ENCODE measurements around the gene ERN1.

- TF ChIP-seq CTCF (conservative IDR thresholded peaks at IDR 0.05; ENCODE audit: low read length) (no peak), EZH2phosphoT487 (IDR thresholded peaks at IDR 0.05; ENCODE audit: borderline replicate concordance) (no peak)
These were observed 65.6 kb downstream of the ERN1 start for GRCh38 chr17:64064331-64064730.
